Suprapubic skin (tissue), 4 donors: ENCODE results near the gene CLSTN2. TPM values are rescaled to one million over a fixed set of nuclear protein-coding genes. Genes with fewer than 3 reads are reported as not detected.

Source experiments
- DNase-seq, 2 donors: peaks; one replicate each; pipeline ENCODE4 v3.0.0-alpha.2; 2019; ENCODE audit warnings: low spot score in 2 of 2
- H3K27ac ChIP-seq: fragments of 200-600 bp; sonication (generic); one replicate; pipeline ENCODE4 v1.5.1; 2019
- H3K27me3 ChIP-seq: fragments of 200-600 bp; sonication (generic); one replicate; pipeline ENCODE4 v1.5.1; 2019
- H3K36me3 ChIP-seq: fragments of 200-600 bp; sonication (generic); one replicate; pipeline ENCODE4 v1.5.1; 2019
- H3K4me1 ChIP-seq: fragments of 200-600 bp; sonication (generic); one replicate; pipeline ENCODE4 v1.5.1; 2019
- H3K4me3 ChIP-seq: fragments of 200-600 bp; sonication (generic); one replicate; pipeline ENCODE4 v1.5.1; 2019; ENCODE audit warnings: mild to moderate bottlenecking
- H3K9me3 ChIP-seq: fragments of 200-600 bp; sonication (generic); one replicate; pipeline ENCODE4 v1.5.1; 2019
- EP300 ChIP-seq: sonication (generic); formaldehyde crosslinking; IDR thresholded peaks from one replicate; pipeline ENCODE4 v1.6.1; 2017; ENCODE audit warnings: antibody characterized with exemption
- POLR2A ChIP-seq, 2 donors: fragments of 450-650 bp; IDR thresholded peaks; one replicate each; pipeline ENCODE4 v1.6.1; 2017; ENCODE audit warnings: antibody characterized with exemption in 2 of 2, mild to moderate bottlenecking in 2 of 2, moderate library complexity in 2 of 2
- POLR2AphosphoS5 ChIP-seq, 3 donors: sonication (generic); formaldehyde crosslinking; IDR thresholded peaks; one replicate each; pipeline ENCODE4 v1.6.1; 2017; ENCODE audit warnings: antibody characterized with exemption in 3 of 3
- WGBS: methylation state at CpG from one replicate; pipeline ENCODE4 v1.1.5; 2018; 5-methylcytosine and 5-hydroxymethylcytosine counted together
- total RNA-seq, 4 donors: library from RNA; depleted of rRNA; stranded (reverse); fragments of >200 nt; gene quantifications; one replicate each; pipeline ENCODE4 v1.1.0, GENCODE V29; 2016
- TF ChIP-seq, protein P1 (sequence below), 2 donors: fragments of 200-600 bp in 1 of 2; fragments of 450-650 bp in 1 of 2; sonication (generic) in 1 of 2; IDR thresholded peaks; one replicate each; pipeline ENCODE4 v1.5.1; 2016 to 2019; ENCODE audit warnings: antibody characterized with exemption in 2 of 2, mild to moderate bottlenecking in 1 of 2, moderate library complexity in 1 of 2

CLSTN2 gene
- total RNA-seq, 4 donors from 2014 or later, result 4.3 to 14.1 (median 7.4) TPM

DNA sequence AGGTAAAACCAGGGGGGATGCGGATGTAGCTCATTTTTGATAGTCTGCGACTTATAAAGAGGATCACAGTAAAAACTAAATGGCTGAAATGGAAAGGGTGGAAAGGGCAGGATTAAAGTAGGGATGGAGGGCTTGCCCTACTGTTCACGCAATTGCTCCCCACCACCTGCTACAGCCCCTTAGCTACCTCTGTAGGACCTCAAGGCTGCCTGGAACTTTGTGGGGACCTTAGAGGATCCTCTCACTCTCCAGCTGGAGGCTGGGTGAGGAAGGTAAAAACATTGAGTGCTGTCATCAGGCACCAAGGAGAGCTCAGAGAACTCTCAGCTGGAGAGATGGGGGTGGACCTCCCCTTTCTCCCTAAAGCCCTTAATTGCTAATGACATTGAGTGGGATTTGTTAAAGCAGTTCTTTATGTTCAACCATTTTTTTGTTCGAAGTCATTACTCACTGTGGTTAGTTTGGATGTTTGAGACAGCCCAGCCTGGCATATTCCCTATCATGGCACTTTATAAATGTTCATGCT lies 213.0 kb downstream of the CLSTN2 start:
- no peak for DNase-seq
- no peaks in the 10 kb centered on the region for H3K27me3 ChIP-seq
- H3K27ac ChIP-seq, result no peak overlapping the region
- H3K4me3 ChIP-seq, result no peak overlapping the region
- H3K9me3 ChIP-seq, result no peaks in the 10 kb centered on the region
- no peaks in the 10 kb centered on the region for H3K36me3 ChIP-seq
- H3K4me1 ChIP-seq, result no peaks in the 10 kb centered on the region
- WGBS, result 89% methylated on average over 4 of the region's 4 CpGs
- no peak for TF ChIP-seq POLR2AphosphoS5 (IDR thresholded peaks at IDR 0.05)
- TF ChIP-seq, protein P1, sequence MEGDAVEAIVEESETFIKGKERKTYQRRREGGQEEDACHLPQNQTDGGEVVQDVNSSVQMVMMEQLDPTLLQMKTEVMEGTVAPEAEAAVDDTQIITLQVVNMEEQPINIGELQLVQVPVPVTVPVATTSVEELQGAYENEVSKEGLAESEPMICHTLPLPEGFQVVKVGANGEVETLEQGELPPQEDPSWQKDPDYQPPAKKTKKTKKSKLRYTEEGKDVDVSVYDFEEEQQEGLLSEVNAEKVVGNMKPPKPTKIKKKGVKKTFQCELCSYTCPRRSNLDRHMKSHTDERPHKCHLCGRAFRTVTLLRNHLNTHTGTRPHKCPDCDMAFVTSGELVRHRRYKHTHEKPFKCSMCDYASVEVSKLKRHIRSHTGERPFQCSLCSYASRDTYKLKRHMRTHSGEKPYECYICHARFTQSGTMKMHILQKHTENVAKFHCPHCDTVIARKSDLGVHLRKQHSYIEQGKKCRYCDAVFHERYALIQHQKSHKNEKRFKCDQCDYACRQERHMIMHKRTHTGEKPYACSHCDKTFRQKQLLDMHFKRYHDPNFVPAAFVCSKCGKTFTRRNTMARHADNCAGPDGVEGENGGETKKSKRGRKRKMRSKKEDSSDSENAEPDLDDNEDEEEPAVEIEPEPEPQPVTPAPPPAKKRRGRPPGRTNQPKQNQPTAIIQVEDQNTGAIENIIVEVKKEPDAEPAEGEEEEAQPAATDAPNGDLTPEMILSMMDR (IDR thresholded peaks at IDR 0.05), result no peak
- no peak for TF ChIP-seq POLR2A (IDR thresholded peaks at IDR 0.05)
- TF ChIP-seq EP300, result no peak

DNA sequence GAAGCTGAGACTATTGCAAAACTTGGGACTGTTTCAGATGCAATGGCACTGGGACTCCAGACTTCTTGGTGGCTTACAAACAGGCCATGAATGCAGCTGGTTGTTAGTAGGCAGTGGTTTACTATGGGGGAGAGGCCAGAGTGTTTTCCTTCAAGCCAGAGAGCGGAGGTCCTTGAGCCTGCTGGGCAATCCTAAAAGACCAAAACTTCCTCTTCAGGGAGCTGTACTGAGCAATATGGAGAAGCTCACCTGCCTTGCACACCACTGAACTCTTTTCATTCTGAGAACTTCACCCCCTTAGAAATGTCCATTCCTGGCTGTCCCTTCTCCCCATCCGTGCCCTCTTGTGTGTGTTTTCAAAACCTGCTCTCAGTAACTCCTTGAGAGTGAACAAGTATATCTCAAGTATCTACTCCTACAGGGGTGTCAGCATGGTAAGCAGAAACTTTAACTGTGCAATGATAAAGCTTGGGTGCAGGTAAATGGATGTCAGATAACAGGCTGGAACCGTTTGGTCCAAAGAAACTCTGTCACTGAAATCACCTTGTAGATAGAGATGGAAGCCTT lies 213.9 kb downstream of the CLSTN2 start:
- 83% methylated on average over 3 of the region's 3 CpGs for WGBS
- no peaks in the 10 kb centered on the region for H3K9me3 ChIP-seq
- no peak for TF ChIP-seq EP300
- TF ChIP-seq, protein P1 (IDR thresholded peaks at IDR 0.05), result no peak
- no peak for TF ChIP-seq POLR2AphosphoS5 (IDR thresholded peaks at IDR 0.05)
- no peak for TF ChIP-seq POLR2A (IDR thresholded peaks at IDR 0.05)
- no peak overlapping the region for H3K27ac ChIP-seq
- no peaks in the 10 kb centered on the region for H3K36me3 ChIP-seq
- no peaks in the 10 kb centered on the region for H3K4me1 ChIP-seq
- no peak for DNase-seq
- no peaks in the 10 kb centered on the region for H3K27me3 ChIP-seq
- no peak overlapping the region for H3K4me3 ChIP-seq

DNA sequence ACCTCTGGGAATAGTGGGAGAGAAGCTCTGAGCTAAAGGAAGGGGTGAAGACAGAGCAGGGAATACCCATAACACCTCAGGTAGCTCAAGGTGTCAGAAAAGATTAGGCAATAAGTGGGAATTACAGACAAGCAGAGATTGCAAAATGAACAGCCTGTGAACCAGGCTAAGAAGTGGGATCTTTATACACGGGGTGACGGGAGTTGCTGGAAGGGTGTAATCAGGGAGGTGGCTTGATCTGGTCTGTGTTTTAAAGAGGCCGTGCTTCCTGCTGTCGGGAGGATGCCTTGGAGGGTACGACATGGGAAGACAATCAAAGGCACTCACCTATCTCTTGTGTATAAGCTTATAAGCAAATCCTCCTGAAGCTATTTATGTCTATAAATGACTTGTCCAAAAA lies 216.3 kb downstream of the CLSTN2 start:
- no peak for TF ChIP-seq EP300
- TF ChIP-seq, protein P1 (IDR thresholded peaks at IDR 0.05), result no peak
- no peak for TF ChIP-seq POLR2A (IDR thresholded peaks at IDR 0.05)
- no peak for TF ChIP-seq POLR2AphosphoS5 (IDR thresholded peaks at IDR 0.05)
- Histone ChIP-seq H3K36me3 (no peaks in the 10 kb centered on the region), H3K4me3 (no peak overlapping the region), H3K4me1 (no peaks in the 10 kb centered on the region), H3K9me3 (no peaks in the 10 kb centered on the region), H3K27ac (no peak overlapping the region), H3K27me3 (no peaks in the 10 kb centered on the region)
- WGBS, result 75% methylated on average over 5 of the region's 5 CpGs
- no peak for DNase-seq

DNA sequence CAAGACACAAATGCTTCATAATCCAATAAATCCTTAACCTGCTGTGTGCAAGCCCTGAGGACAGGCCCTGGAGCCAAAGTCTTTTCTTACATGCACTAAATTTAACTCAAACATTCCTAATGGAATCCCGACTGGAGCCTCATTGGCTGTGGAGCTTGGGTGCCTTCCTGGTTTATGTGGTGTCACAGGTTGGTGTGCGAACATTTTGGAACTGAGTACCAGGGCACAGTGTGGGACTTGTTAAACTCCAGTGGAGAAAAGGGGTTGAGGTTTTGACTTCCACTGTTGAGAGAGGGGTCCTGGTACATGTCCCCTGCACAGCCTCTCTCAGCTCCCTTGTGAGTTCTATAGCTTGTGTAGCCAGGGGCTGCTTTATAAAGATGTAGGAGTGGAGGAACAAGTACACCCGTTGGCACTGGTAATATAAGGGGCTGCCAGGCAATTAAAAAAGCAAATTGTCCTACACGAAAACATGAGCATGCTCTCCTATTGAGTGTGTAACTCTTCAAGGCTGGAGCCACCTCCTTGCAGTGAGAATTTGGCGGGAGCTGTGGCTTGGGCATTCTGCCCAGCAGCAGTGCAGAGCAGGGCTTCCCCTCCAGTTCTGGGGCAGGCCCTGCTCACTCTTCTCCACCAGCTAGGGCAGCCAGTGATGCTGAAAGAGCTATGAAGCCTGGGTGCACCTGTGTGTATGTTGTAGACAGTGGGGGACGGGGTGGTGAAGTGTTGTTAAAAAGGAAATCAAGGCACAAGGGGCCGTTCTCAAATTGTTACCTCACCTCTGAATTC lies 218.1 kb downstream of the CLSTN2 start:
- Histone ChIP-seq H3K4me3 (no peak overlapping the region), H3K27ac (no peak overlapping the region), H3K4me1 (no peaks in the 10 kb centered on the region), H3K27me3 (no peaks in the 10 kb centered on the region), H3K36me3 (no peaks in the 10 kb centered on the region), H3K9me3 (no peaks in the 10 kb centered on the region)
- no peak for DNase-seq
- TF ChIP-seq, protein P1 (IDR thresholded peaks at IDR 0.05), result no peak
- TF ChIP-seq POLR2AphosphoS5 (IDR thresholded peaks at IDR 0.05), result no peak
- no peak for TF ChIP-seq EP300
- no peak for TF ChIP-seq POLR2A (IDR thresholded peaks at IDR 0.05)
- WGBS, result 60% methylated on average over 7 of the region's 7 CpGs

DNA sequence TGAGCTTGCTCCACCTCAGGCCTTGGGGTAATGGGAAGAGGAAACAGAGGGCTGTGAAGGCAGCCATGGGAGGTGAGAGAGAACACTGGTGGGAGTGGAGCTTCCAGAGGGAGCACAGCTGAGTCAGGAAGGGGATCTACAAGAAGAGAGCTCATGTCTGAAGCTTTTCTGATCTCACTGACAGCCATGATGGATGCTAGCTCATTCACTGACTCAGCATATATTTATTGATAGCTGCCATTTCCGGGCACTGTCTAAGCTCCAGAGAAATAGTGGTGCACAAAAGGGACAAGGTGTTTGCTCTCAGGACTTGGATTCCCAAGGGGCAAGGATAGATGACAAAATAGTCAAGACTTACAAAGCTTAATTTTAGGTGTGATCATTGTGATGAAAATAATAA lies 218.8 kb downstream of the CLSTN2 start:
- 78% methylated on average over 1 of the region's 1 CpG for WGBS
- no peaks in the 10 kb centered on the region for H3K27me3 ChIP-seq
- H3K9me3 ChIP-seq, result no peaks in the 10 kb centered on the region
- no peaks in the 10 kb centered on the region for H3K36me3 ChIP-seq
- no peak overlapping the region for H3K4me3 ChIP-seq
- no peak for DNase-seq
- no peaks in the 10 kb centered on the region for H3K4me1 ChIP-seq
- H3K27ac ChIP-seq, result no peak overlapping the region
- TF ChIP-seq POLR2A (IDR thresholded peaks at IDR 0.05), result no peak
- TF ChIP-seq, protein P1 (IDR thresholded peaks at IDR 0.05), result no peak
- no peak for TF ChIP-seq POLR2AphosphoS5 (IDR thresholded peaks at IDR 0.05)
